T-cell (primary cell): Measurements from ENCODE around the gene CPLANE1. TPM values are rescaled to one million over a fixed set of nuclear protein-coding genes. Genes with fewer than 3 reads are reported as not detected.
"Not testable (repeated sequence)": the region's sequence is repeated elsewhere in the genome, so short reads cannot be mapped to it uniquely, and the experiment has no call there.

ENCODE experiments used
- ATAC-seq, 4 experiments: fragments of 200-7000 bp in 3 of 4; fragments of 150-1000 bp in 1 of 4; cut with Tn5 transposase; replicated peaks in 1 of 4; 1 replicate in 3 of 4; 2 replicates in 1 of 4; pipeline ENCODE4 v1.10.0; 2021; ENCODE audit warnings: moderate library complexity in 3 of 4, mild to moderate bottlenecking in 2 of 4, moderate number of reproducible peaks in 1 of 4
- CTCF ChIA-PET, 2 donors: fragments of 300-600 bp; sonication (Branson Sonifier 250); formaldehyde crosslinking; loops; one replicate each; lab custom pipeline; 2022; ENCODE audit warnings: antibody characterized with exemption in 2 of 2; lab: Charles Lee
- POLR2A ChIA-PET, 2 donors: fragments of 300-600 bp; sonication (Branson Sonifier 250); formaldehyde crosslinking; loops; one replicate each; lab custom pipeline; 2022; ENCODE audit warnings: antibody characterized with exemption in 2 of 2; lab: Charles Lee
- DNase-seq, 35 experiments: peaks; one replicate each; pipeline versions ENCODE4 v3.0.0 to v3.0.0-alpha.2; 2013 to 2023
- H3K27ac ChIP-seq: one replicate; pipeline ENCODE4 v1.5.1; 2013; ENCODE audit warnings: low read length
- H3K27me3 ChIP-seq, 2 experiments: replicated peaks in 1 of 2; 1 replicate in 1 of 2; 2 replicates in 1 of 2; pipeline versions ENCODE4 v1.6.1 to v1.7.0; 2013; ENCODE audit warnings: low read length in 1 of 2, mixed read lengths in 1 of 2; ENCODE audit not compliant: control insufficient read depth in 2 of 2, insufficient read depth in 2 of 2; ENCODE audit errors: extremely low read depth in 1 of 2
- H3K36me3 ChIP-seq, 2 donors: 1 replicate in 1 of 2; 2 replicates in 1 of 2; pipeline versions ENCODE4 v1.6.1 to v1.7.0; 2013; ENCODE audit warnings: low read length in 1 of 2; ENCODE audit not compliant: control insufficient read depth in 2 of 2, insufficient read depth in 1 of 2; ENCODE audit errors: extremely low read depth in 1 of 2
- H3K4me1 ChIP-seq, 2 experiments: 1 replicate in 1 of 2; 2 replicates in 1 of 2; pipeline versions ENCODE4 v1.6.1 to v1.7.0; 2013; ENCODE audit warnings: low read length in 2 of 2, mixed read lengths in 1 of 2; ENCODE audit not compliant: insufficient read depth in 2 of 2, control insufficient read depth in 1 of 2; ENCODE audit errors: extremely low read depth in 1 of 2
- H3K4me3 ChIP-seq, 2 donors: 1 replicate in 1 of 2; 2 replicates in 1 of 2; pipeline versions ENCODE4 v1.5.1 to v1.7.0; 2013; ENCODE audit warnings: mild to moderate bottlenecking in 2 of 2, low read length in 1 of 2, moderate library complexity in 1 of 2; ENCODE audit not compliant: control insufficient read depth in 1 of 2; ENCODE audit errors: extremely low read depth in 1 of 2
- H3K9me3 ChIP-seq: 2 replicates; pipeline ENCODE4 v1.7.0; 2013
- H3K27ac Mint-ChIP-seq, 2 donors: one replicate each; pipeline ENCODE4 v1.8.0; 2020 to 2021; ENCODE audit warnings: mild to moderate bottlenecking in 2 of 2, mixed read lengths in 2 of 2
- H3K27me3 Mint-ChIP-seq, 2 donors: one replicate each; pipeline ENCODE4 v1.8.0; 2021 to 2022; ENCODE audit warnings: mixed read lengths in 2 of 2
- H3K36me3 Mint-ChIP-seq: one replicate; pipeline ENCODE4 v1.8.0; 2021; ENCODE audit warnings: mixed read lengths
- H3K4me1 Mint-ChIP-seq, 3 donors: one replicate each; pipeline ENCODE4 v1.8.0; 2020 to 2022; ENCODE audit warnings: mixed read lengths in 3 of 3, mild to moderate bottlenecking in 1 of 3
- H3K4me3 Mint-ChIP-seq, 3 donors: one replicate each; pipeline ENCODE4 v1.8.0; 2020 to 2022; ENCODE audit warnings: mild to moderate bottlenecking in 3 of 3, mixed read lengths in 3 of 3, moderate library complexity in 3 of 3
- H3K9me3 Mint-ChIP-seq, 3 donors: one replicate each; pipeline ENCODE4 v1.8.0; 2020 to 2022; ENCODE audit warnings: mixed read lengths in 3 of 3
- WGBS: methylation state at CpG from one replicate; pipeline ENCODE4 v1.1.5; 2013; ENCODE audit warnings: missing lambda C conversion rate; ENCODE audit not compliant: insufficient coverage; 5-methylcytosine and 5-hydroxymethylcytosine counted together
- total RNA-seq, 35 experiments: library from RNA in 6 of 35; stranded (reverse) in 6 of 35; fragments of 120-200 nt in 1 of 35; gene quantifications; one replicate each; pipeline versions ENCODE4 v1.2.1 to v1.2.4 and lab custom pipeline; 2013 to 2026

CPLANE1 gene
- total RNA-seq (1 to 10 TPM; 5.1 to 9.4 (median 7.7) TPM), total RNA-seq (lab: John Stamatoyannopoulos, UW) (9.3 to 60.0 (median 27.5) reads per million in 29 experiments)
- 11.4 TPM for total RNA-seq (2013)

DNA sequence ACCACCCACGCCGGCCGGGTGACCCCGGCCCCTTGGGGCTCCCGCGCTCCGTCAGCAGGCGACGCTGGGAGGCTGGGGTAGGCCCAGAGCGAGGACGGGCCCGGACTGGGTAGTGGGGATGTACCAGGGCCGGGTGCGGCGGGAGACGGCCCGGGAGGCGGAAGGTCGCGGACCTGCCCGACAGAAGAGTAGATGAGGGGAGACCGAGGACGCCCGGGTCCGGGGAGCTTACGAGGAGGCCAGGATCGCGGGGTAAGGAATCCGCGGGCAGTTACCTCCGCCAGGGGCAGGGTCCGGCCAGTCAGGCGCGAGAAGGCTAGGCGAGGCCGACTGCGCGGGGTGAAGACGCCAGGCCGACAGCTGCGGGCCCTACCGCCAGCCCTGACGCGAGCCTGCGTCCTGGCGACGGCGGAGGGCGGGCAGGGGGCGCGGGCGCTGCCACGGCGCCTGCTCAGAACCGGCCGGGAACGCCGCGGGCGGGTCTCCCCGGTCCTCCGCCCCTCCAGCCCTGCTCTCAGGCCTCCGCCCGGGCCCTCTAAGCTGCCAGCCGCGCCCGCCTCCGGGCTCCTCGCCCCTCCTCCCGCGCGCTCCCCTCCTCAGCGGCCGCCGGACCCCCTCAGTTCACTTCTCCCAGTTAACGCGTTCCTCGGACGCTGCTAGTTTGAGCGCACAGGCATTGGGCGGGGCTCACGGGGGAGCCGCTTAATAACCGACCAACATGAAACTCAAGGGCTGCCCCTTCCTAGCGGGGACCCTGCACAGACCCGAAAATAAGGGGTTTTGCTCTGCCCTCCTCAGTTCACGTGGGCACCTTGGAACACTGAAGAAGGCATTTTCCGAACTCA lies at the start of gene CPLANE1:
Gene CPLANE1 (minus strand): TSS at position 407 of the 845 bp plus-strand sequence. CDS start 1,678 bp downstream, outside the sequence.
- CTCF ChIA-PET: no interaction called here
- Mint-ChIP-seq H3K27me3 (no peaks in the 10 kb centered on the region), H3K36me3 (no peaks in the 10 kb centered on the region), H3K27ac (peak within 1 kb of the TSS; percentile 20 to 86), H3K9me3 (peaks cover 0 to under 1% (median 0%) of the 10 kb centered on the region in 3 donors), H3K4me1 (peaks cover 15 to 21% (median 20%) of the 10 kb centered on the region in 3 donors), H3K4me3 (peak within 1 kb of the TSS; percentile 85 to 93 (median 87))
- Histone ChIP-seq H3K27me3 (peaks cover 0 to 4% of the 10 kb centered on the region in 2 experiments), H3K9me3 (no peaks in the 10 kb centered on the region), H3K4me3 (peak within 1 kb of the TSS; percentile 88 to 89), H3K36me3 (no peaks in the 10 kb centered on the region), H3K27ac (peak within 1 kb of the TSS; percentile 67), H3K4me1 (peaks cover 8 to 17% of the 10 kb centered on the region in 2 experiments)
- peak in 34 of 35 experiments; percentile 13 to 68 (median 44) for DNase-seq
- ATAC-seq: peak; percentile 84 to 89 (median 88)
- WGBS: 2% methylated on average over 88 of the region's 88 CpGs
- POLR2A ChIA-PET: interaction anchor here in 1 of 2 donors (0.5 kb wide), 1 partner anchor 190 kb away, joined by 5 read pairs; no protein-coding TSS in a partner anchor

DNA sequence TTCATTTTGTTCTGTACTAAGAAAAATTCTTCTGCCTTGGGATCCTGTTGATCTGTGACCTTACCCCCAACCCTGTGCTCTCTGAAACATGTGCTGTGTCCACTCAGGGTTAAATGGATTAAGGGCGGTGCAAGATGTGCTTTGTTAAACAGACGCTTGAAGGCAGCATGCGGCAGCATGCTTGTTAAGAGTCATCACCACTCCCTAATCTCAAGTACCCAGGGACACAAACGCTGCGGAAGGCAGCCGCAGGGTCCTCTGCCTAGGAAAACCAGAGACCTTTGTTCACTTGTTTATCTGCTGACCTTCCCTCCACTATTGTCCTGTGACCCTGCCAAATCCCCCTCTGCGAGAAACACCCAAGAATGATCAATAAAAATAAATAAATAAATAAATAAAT lies 47.1 kb upstream of the CPLANE1 start:
- ATAC-seq, H3K4me1 ChIP-seq, H3K27me3 Mint-ChIP-seq, H3K9me3 ChIP-seq, H3K9me3 Mint-ChIP-seq, H3K27ac ChIP-seq, H3K4me1 Mint-ChIP-seq, POLR2A ChIA-PET, H3K4me3 Mint-ChIP-seq, H3K27ac Mint-ChIP-seq, DNase-seq, CTCF ChIA-PET, H3K27me3 ChIP-seq, H3K4me3 ChIP-seq: not testable (repeated sequence)
- peaks cover 40% of the 10 kb centered on the region for H3K36me3 Mint-ChIP-seq
- WGBS: 100% methylated on average over 1 of the region's 7 CpGs
- H3K36me3 ChIP-seq: peaks cover 4 to 59% of the 10 kb centered on the region in 2 donors

DNA sequence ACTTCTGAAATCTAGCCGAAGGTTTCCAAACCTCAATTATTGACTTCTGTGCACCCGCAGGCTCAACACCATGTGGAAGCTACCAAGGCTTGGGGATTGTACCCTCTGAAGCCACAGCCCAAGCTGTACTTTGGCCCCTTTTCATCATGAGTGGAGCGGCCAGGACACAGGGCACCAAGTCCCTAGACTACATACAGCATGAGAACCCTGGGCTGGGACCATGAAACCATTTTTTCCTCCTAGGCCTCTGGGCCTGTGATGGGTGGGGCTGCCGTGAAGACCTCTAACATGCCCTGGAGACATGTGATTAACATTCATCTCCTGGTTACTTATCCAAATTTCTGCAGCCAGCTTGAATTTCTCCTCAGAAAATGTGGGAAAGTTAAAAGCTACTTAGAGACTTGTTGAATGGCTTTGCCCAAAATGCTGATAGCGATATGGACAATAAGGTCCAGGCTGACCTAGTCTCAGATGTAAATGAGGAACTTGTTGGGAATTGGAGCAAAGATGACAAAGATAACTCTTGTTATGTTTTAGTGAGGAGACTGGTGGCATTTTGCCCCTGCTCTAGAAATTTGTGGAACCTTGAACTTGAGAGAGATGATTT lies 34.1 kb upstream of the CPLANE1 start:
- Histone ChIP-seq H3K4me3 (no peak overlapping the region), H3K27me3 (peaks cover 0 to 8% of the 10 kb centered on the region in 2 experiments), H3K36me3 (peaks cover 0 to 3% of the 10 kb centered on the region in 2 donors), H3K27ac (no peak overlapping the region), H3K4me1 (no peaks in the 10 kb centered on the region), H3K9me3 (no peaks in the 10 kb centered on the region)
- Mint-ChIP-seq H3K27me3 (no peaks in the 10 kb centered on the region), H3K9me3 (peaks cover 4 to 23% (median 18%) of the 10 kb centered on the region in 3 donors), H3K36me3 (peaks cover 12% of the 10 kb centered on the region), H3K4me3 (no peak overlapping the region), H3K4me1 (no peaks in the 10 kb centered on the region), H3K27ac (no peak overlapping the region)
- 94% methylated on average over 4 of the region's 5 CpGs for WGBS
- ChIA-PET POLR2A (no interaction called here), CTCF (no interaction called here)
- no peak for DNase-seq
- no peak for ATAC-seq

DNA sequence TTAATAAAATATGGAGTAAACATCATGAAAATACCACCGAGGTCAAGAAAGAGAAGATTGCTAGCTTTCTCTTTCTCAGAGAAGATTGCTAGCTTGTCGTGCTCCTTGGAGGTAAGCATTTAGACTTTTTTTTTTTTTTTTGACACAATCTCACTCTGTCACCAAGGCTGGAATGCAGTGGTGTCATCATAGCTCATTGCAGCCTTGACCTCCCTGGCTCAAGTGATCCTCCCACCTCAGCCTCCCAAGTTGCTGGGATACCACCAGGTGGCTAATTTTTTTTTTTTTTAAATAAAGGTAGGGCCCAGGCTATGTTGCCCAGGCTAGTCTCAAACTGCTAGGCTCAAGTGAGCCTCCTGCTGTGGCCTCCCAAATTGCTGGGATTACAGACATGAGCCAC lies 26.3 kb upstream of the CPLANE1 start:
- no peak for ATAC-seq
- DNase-seq: no peak
- WGBS: no CpG with 5 or more reads among the region's 2 CpGs
- CTCF ChIA-PET: no interaction called here
- no peak overlapping the region for H3K27ac Mint-ChIP-seq
- Histone ChIP-seq H3K36me3 (no peaks in the 10 kb centered on the region), H3K27me3 (no peaks in the 10 kb centered on the region), H3K4me3 (no peak overlapping the region), H3K27ac (no peak overlapping the region), H3K9me3 (no peaks in the 10 kb centered on the region), H3K4me1 (no peaks in the 10 kb centered on the region)
- peaks cover 3% of the 10 kb centered on the region for H3K36me3 Mint-ChIP-seq
- no peak overlapping the region for H3K4me3 Mint-ChIP-seq
- POLR2A ChIA-PET: no interaction called here
- H3K4me1 Mint-ChIP-seq: no peaks in the 10 kb centered on the region
- H3K9me3 Mint-ChIP-seq: peaks cover 4 to 22% (median 12%) of the 10 kb centered on the region in 3 donors
- H3K27me3 Mint-ChIP-seq: no peaks in the 10 kb centered on the region

DNA sequence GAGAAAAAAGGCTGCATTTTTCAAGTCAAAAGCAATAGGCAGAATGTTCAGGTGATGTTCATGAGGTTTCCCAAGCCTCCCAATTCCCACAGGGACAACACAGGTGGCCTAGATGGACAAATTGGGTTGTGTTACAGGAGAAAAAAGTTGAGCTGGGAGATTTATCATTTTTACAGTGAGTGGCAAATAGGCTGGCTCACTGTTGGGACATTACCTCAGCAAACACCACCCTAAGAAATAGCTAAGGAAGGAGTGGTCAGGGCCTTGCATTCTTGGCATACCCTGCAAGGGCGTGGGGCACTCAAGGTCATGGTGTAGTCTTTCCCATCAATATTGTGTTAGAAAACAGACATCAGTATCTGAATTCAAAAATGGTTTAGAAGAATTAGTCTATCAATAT lies 23.3 kb upstream of the CPLANE1 start:
- CTCF ChIA-PET: no interaction called here
- no peak for DNase-seq
- no CpG with 5 or more reads among the region's 1 CpG for WGBS
- Mint-ChIP-seq H3K4me1 (no peaks in the 10 kb centered on the region), H3K9me3 (peaks cover 7 to 17% (median 8%) of the 10 kb centered on the region in 3 donors), H3K27ac (no peak overlapping the region), H3K27me3 (no peaks in the 10 kb centered on the region), H3K4me3 (no peak overlapping the region), H3K36me3 (no peaks in the 10 kb centered on the region)
- ATAC-seq: no peak
- Histone ChIP-seq H3K9me3 (no peaks in the 10 kb centered on the region), H3K4me3 (no peak overlapping the region), H3K27me3 (peaks cover 0 to 2% of the 10 kb centered on the region in 2 experiments), H3K27ac (no peak overlapping the region), H3K4me1 (no peaks in the 10 kb centered on the region), H3K36me3 (no peaks in the 10 kb centered on the region)
- POLR2A ChIA-PET: no interaction called here

DNA sequence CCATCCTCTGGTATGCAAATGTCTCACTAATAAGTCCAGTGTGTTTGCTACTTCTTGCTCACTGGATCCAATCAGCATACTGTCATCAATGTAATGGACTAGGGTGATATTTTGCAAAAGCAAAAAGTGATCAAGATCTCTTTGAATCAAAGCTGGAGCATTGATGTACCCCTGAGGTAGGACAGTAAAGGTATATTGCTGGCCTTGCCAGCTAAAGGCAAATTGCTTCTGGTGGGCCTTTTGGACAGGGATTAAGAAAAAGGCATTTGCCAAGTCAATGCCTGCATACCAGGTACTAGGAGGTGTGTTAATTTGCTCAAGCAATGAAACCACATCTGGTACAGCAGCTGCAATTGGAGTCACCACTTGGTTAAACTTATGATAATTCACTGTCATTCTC lies 18.9 kb upstream of the CPLANE1 start:
- H3K36me3 ChIP-seq, H3K27me3 Mint-ChIP-seq, H3K9me3 ChIP-seq, H3K27me3 ChIP-seq, H3K27ac Mint-ChIP-seq, H3K4me1 ChIP-seq, ATAC-seq, H3K27ac ChIP-seq, DNase-seq, H3K36me3 Mint-ChIP-seq, H3K4me3 Mint-ChIP-seq, CTCF ChIA-PET, H3K4me1 Mint-ChIP-seq, POLR2A ChIA-PET, H3K4me3 ChIP-seq: not testable (repeated sequence)
- peaks cover 7 to 17% (median 8%) of the 10 kb centered on the region in 3 donors for H3K9me3 Mint-ChIP-seq
